OCI-LY1 (cell line): Measurements from ENCODE around the gene HOXC13.

ENCODE experiments used
- H2AFZ ChIP-seq: fragments of 200-600 bp; sonication (generic), shearing (Covaris generic); 2 replicates; pipeline ENCODE4 v1.6.0; 2014; ENCODE audit warnings: antibody characterized with exemption, mild to moderate bottlenecking, low read length
- H3F3A ChIP-seq: fragments of 200-600 bp; sonication (generic), shearing (Covaris generic); 2 replicates; pipeline ENCODE4 v1.6.0; 2014; ENCODE audit warnings: mild to moderate bottlenecking, antibody characterized with exemption, low read length, moderate library complexity; ENCODE audit not compliant: insufficient read depth
- H3K27ac ChIP-seq: fragments of 200-600 bp; sonication (generic); 2 replicates; pipeline ENCODE4 v1.5.1; 2014; ENCODE audit warnings: low read length, mixed run types, mild to moderate bottlenecking, low read depth; ENCODE audit not compliant: poor library complexity, severe bottlenecking
- H3K27me3 ChIP-seq: fragments of 200-600 bp; sonication (generic); 2 replicates; pipeline ENCODE4 v1.6.0; 2014; ENCODE audit warnings: antibody characterized with exemption, mild to moderate bottlenecking, low read length, moderate library complexity; ENCODE audit not compliant: insufficient read depth
- H3K36me3 ChIP-seq: fragments of 200-600 bp; sonication (generic); 2 replicates; pipeline ENCODE4 v1.6.1; 2014; ENCODE audit warnings: mild to moderate bottlenecking, antibody characterized with exemption, low read length, moderate library complexity, mixed read lengths; ENCODE audit not compliant: insufficient read depth
- H3K4me1 ChIP-seq: fragments of 200-600 bp; sonication (generic); 2 replicates; pipeline ENCODE4 v1.5.1; 2014; ENCODE audit warnings: mild to moderate bottlenecking, low read length, moderate library complexity; ENCODE audit not compliant: insufficient read depth, severe bottlenecking
- H3K4me2 ChIP-seq: fragments of 200-600 bp; sonication (generic), shearing (Covaris generic); 2 replicates; pipeline ENCODE4 v1.6.1; 2014; ENCODE audit warnings: low read length
- H3K4me3 ChIP-seq: fragments of 200-600 bp; sonication (generic); 2 replicates; pipeline ENCODE4 v1.5.1; 2014; ENCODE audit warnings: low read length, low read depth, mild to moderate bottlenecking, mixed read lengths; ENCODE audit not compliant: poor library complexity, severe bottlenecking
- H3K79me2 ChIP-seq: fragments of 200-600 bp; shearing (Covaris generic); 2 replicates; pipeline ENCODE4 v1.6.1; 2016; ENCODE audit warnings: mixed run types, low read length, mixed read lengths; ENCODE audit not compliant: insufficient read depth
- H3K9ac ChIP-seq: fragments of 200-600 bp; sonication (generic), shearing (Covaris generic); 2 replicates; pipeline ENCODE4 v1.6.1; 2014; ENCODE audit warnings: mild to moderate bottlenecking, low read length, mixed read lengths
- H3K9me2 ChIP-seq: fragments of 200-600 bp; sonication (generic), shearing (Covaris generic); 2 replicates; pipeline ENCODE4 v1.6.1; 2014; ENCODE audit warnings: low read depth, mild to moderate bottlenecking, low read length, mixed read lengths
- H3K9me3 ChIP-seq: fragments of 200-600 bp; shearing (Covaris generic); 2 replicates; pipeline ENCODE4 v1.6.1; 2014; ENCODE audit warnings: low read length, mixed read lengths
- H4K20me1 ChIP-seq: fragments of 200-600 bp; sonication (generic), shearing (Covaris generic); 2 replicates; pipeline ENCODE4 v1.6.0; 2016; ENCODE audit warnings: mild to moderate bottlenecking, low read length; ENCODE audit not compliant: insufficient read depth
- CTCF ChIP-seq: fragments of 200-600 bp; sonication (generic), shearing (Covaris generic); IDR thresholded peaks from 2 replicates; pipeline ENCODE4 v1.5.1; 2017; ENCODE audit warnings: mild to moderate bottlenecking, antibody characterized with exemption, low read length, moderate library complexity, mixed read lengths
- EZH2 ChIP-seq: fragments of 200-600 bp; sonication (generic), shearing (Covaris generic); IDR thresholded peaks from 2 replicates; pipeline ENCODE4 v1.8.0; 2017; ENCODE audit warnings: borderline replicate concordance, mixed run types, mild to moderate bottlenecking, antibody characterized with exemption, low read length, moderate library complexity, mixed read lengths

Gene HOXC13

GRCh38 chr12:53956914-53957536, 18.4 kb downstream of the HOXC13 start:
- H3K9me2 ChIP-seq, result no peaks in the 10 kb centered on the region
- H3K9me3 ChIP-seq, result no peaks in the 10 kb centered on the region
- no peak overlapping the region for H3K9ac ChIP-seq
- H2AFZ ChIP-seq, result no peak overlapping the region
- H3F3A ChIP-seq, result no peaks in the 10 kb centered on the region
- H3K4me2 ChIP-seq, result no peak overlapping the region
- H3K79me2 ChIP-seq, result no peaks in the 10 kb centered on the region
- no peak overlapping the region for H3K27ac ChIP-seq
- H3K27me3 ChIP-seq, result no peaks in the 10 kb centered on the region; the same call in 1 of the 2 replicates
- H4K20me1 ChIP-seq, result no peaks in the 10 kb centered on the region
- no peaks in the 10 kb centered on the region for H3K36me3 ChIP-seq
- TF ChIP-seq EZH2 (no peak), CTCF (no peak)
- H3K4me3 ChIP-seq, result no peak overlapping the region
- H3K4me1 ChIP-seq, result no peaks in the 10 kb centered on the region

- Histone ChIP-seq H2AFZ (no peak overlapping the region), H3K27ac (no peak overlapping the region), H3K9me2 (no peaks in the 10 kb centered on the region), H3K4me3 (no peak overlapping the region), H3K27me3 (no peaks in the 10 kb centered on the region; the same call in 1 of the 2 replicates), H3K79me2 (no peaks in the 10 kb centered on the region), H3K4me1 (no peaks in the 10 kb centered on the region), H3K9me3 (no peaks in the 10 kb centered on the region), H3K4me2 (no peak overlapping the region), H3K9ac (no peak overlapping the region), H3F3A (no peaks in the 10 kb centered on the region), H3K36me3 (no peaks in the 10 kb centered on the region), H4K20me1 (no peaks in the 10 kb centered on the region)
- TF ChIP-seq EZH2, result no peak
Measured at GRCh38 chr12:53958128-53958527, 19.5 kb downstream of the HOXC13 start.

GRCh38 chr12:53959314-53959713, 20.7 kb downstream of the HOXC13 start:
- TF ChIP-seq EZH2 (no peak), CTCF (no peak)
- H3K9me2 ChIP-seq, result no peaks in the 10 kb centered on the region
- no peak overlapping the region for H3K9ac ChIP-seq
- H3K27me3 ChIP-seq, result no peaks in the 10 kb centered on the region; the same call in 1 of the 2 replicates
- no peak overlapping the region for H3K4me3 ChIP-seq
- H3K36me3 ChIP-seq, result no peaks in the 10 kb centered on the region
- no peak overlapping the region for H2AFZ ChIP-seq
- H3F3A ChIP-seq, result no peaks in the 10 kb centered on the region
- H3K4me1 ChIP-seq, result no peaks in the 10 kb centered on the region
- H3K4me2 ChIP-seq, result no peak overlapping the region
- H4K20me1 ChIP-seq, result no peaks in the 10 kb centered on the region
- no peak overlapping the region for H3K27ac ChIP-seq
- no peaks in the 10 kb centered on the region for H3K9me3 ChIP-seq
- H3K79me2 ChIP-seq, result no peaks in the 10 kb centered on the region
